SKM-1 (cell line): Measurements from ENCODE around the gene BICRA.

Experiments
- DNase-seq: peaks from one replicate; lab custom pipeline; 2025; ENCODE audit not compliant: unreplicated experiment; lab: John Stamatoyannopoulos, UW

BICRA gene

GRCh38 chr19:47687906-47688305 lies 79.0 kb downstream of the BICRA start:
- DNase-seq, result no peak

- DNase-seq, result no peak
Observed at GRCh38 chr19:47691090-47691489, 82.2 kb downstream of the BICRA start.

GRCh38 chr19:47691782-47692181 lies 82.8 kb downstream of the BICRA start:
- no peak for DNase-seq

GRCh38 chr19:47693489-47693888 lies 84.6 kb downstream of the BICRA start:
- no peak for DNase-seq

GRCh38 chr19:47693903-47694302 lies 85.0 kb downstream of the BICRA start:
- no peak for DNase-seq

- no peak for DNase-seq
Observed at GRCh38 chr19:47694466-47695273, 85.7 kb downstream of the BICRA start.

- DNase-seq, result no peak
Observed at GRCh38 chr19:47695533-47696262, 86.8 kb downstream of the BICRA start.

- DNase-seq, result no peak
Observed at GRCh38 chr19:47696635-47697034, 87.7 kb downstream of the BICRA start.

GRCh38 chr19:47697863-47698609 lies 89.1 kb downstream of the BICRA start:
- peak; percentile 38 for DNase-seq

- DNase-seq, result no peak
Observed at GRCh38 chr19:47698631-47699359, 89.9 kb downstream of the BICRA start.

- no peak for DNase-seq
Observed at GRCh38 chr19:47699360-47699917, 90.5 kb downstream of the BICRA start.

GRCh38 chr19:47700934-47701716 lies 92.2 kb downstream of the BICRA start:
- DNase-seq, result no peak

- DNase-seq, result no peak
Observed at GRCh38 chr19:47701717-47702552, 93.0 kb downstream of the BICRA start.

GRCh38 chr19:47702671-47703070 lies 93.7 kb downstream of the BICRA start:
- DNase-seq, result no peak

- no peak for DNase-seq
Observed at GRCh38 chr19:47703301-47703700, 94.4 kb downstream of the BICRA start.

- DNase-seq, result no peak
Observed at GRCh38 chr19:47704024-47704423, 95.1 kb downstream of the BICRA start.

GRCh38 chr19:47704656-47705055 lies 95.7 kb downstream of the BICRA start:
- DNase-seq, result no peak

- no peak for DNase-seq
Observed at GRCh38 chr19:47707135-47707925, 98.4 kb downstream of the BICRA start.
